Epithelial cell of esophagus (primary cell): ENCODE results near the gene TIMM50.
"Not testable (repeated sequence)": the region's sequence is repeated elsewhere in the genome, so short reads cannot be mapped to it uniquely, and the experiment has no call there.

Experiments
- DNase-seq: peaks from one replicate; pipeline ENCODE4 v3.0.0; 2010; ENCODE audit warnings: low read depth
- H3K4me3 ChIP-seq: 2 replicates; pipeline ENCODE4 v1.5.1; 2011; ENCODE audit warnings: mild to moderate bottlenecking, low read length, control low read depth
- TF ChIP-seq, protein P1 (sequence below): IDR thresholded peaks from 2 replicates; pipeline ENCODE4 v1.5.1; 2011; ENCODE audit warnings: low read depth, mild to moderate bottlenecking, low read length, control low read depth, inconsistent platforms; ENCODE audit not compliant: insufficient read depth; ENCODE audit errors: missing control alignments

The TIMM50 gene

DNA sequence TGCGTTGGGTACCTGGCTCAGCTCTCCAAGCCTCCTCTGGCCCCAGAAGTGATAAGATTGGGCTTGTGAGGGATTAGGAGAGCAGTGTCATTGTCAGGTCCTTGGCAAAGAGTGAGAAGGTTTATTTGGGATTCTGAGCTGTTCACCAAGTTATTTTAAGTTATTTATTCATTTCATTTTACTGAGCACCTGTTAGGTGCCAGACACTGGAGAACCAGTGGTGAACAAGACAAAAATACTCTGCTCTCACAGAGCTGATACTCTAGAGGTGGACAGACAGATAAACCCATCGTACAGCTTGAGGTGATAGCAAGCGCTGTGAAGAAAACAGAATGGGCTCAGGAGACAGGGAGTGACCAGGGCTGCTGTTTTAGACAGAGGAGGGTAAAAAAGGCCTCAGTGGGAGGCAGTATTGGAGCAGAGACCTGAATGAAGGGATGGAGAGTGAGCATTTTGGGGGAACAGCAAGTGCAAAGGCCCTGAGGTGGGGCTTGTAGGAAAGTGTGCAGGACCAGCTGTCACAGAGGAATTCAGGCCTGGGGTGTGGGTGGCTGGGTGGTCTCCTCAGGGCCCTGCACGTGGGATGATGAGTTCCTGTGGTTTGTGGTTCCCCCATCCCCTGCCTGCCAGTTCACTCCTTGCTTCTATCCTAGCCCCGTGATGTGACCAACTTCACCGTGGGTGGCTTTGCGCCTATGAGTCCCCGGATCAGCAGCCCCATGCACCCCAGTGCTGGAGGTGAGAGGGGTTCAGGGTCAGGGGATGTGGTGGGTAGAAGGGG lies 8.7 kb upstream of the TIMM50 start:
- H3K4me3 ChIP-seq = no peak overlapping the region
- TF ChIP-seq, protein P1, sequence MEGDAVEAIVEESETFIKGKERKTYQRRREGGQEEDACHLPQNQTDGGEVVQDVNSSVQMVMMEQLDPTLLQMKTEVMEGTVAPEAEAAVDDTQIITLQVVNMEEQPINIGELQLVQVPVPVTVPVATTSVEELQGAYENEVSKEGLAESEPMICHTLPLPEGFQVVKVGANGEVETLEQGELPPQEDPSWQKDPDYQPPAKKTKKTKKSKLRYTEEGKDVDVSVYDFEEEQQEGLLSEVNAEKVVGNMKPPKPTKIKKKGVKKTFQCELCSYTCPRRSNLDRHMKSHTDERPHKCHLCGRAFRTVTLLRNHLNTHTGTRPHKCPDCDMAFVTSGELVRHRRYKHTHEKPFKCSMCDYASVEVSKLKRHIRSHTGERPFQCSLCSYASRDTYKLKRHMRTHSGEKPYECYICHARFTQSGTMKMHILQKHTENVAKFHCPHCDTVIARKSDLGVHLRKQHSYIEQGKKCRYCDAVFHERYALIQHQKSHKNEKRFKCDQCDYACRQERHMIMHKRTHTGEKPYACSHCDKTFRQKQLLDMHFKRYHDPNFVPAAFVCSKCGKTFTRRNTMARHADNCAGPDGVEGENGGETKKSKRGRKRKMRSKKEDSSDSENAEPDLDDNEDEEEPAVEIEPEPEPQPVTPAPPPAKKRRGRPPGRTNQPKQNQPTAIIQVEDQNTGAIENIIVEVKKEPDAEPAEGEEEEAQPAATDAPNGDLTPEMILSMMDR = no peak
- no peak for DNase-seq

GRCh38 chr19:39472746-39473442 lies 7.7 kb upstream of the TIMM50 start:
- no peak for DNase-seq
- no peak overlapping the region for H3K4me3 ChIP-seq
- TF ChIP-seq, protein P1 = no peak

- DNase-seq = no peak
- no peak overlapping the region for H3K4me3 ChIP-seq
- TF ChIP-seq, protein P1 = no peak
Measured at GRCh38 chr19:39473443-39473960, 7.1 kb upstream of the TIMM50 start.

DNA sequence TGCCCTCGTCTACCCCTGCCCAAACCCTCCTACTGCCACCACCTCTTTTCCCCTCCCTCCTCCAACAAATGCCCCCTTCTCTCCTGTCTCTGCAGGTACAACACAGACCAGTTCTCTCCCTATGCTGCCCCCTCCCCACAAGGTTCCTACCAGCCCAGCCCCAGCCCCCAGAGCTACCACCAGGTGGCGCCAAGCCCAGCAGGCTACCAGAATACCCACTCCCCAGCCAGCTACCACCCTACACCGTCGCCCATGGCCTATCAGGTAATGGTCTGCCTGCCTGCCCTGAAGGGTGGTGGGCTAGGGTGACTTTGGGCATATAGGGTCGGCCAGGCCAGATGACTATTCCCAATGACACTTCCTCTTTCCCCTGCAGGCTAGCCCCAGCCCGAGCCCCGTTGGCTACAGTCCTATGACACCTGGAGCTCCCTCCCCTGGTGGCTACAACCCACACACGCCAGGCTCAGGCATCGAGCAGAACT lies 6.5 kb upstream of the TIMM50 start:
- TF ChIP-seq, protein P1 = peak; percentile 83

DNA sequence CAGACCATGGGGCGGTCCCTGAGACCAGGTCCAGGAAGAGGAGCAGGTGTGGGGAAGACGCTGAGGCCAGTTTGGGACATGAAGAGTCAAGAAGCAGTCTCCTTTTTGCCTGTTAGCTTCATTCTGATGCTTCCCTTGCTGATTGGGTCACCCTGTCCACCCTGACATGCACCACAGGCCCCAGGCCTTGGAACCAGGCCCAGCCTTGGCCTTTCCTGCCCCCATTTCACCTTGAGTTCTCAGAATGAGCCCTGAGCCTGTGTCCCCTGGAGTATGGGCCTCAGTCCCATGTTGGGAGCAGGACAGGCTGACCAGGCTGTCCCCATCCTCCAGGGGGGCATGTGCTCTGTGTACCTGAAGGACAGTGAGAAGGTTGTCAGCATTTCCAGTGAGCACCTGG lies 4.9 kb upstream of the TIMM50 start:
- H3K4me3 ChIP-seq = no peak overlapping the region
- TF ChIP-seq, protein P1 = no peak
- no peak for DNase-seq

More for the DNA sequence above, 6.5 kb upstream of the TIMM50 start:
- peak; percentile 48 for DNase-seq
- no peak overlapping the region for H3K4me3 ChIP-seq

DNA sequence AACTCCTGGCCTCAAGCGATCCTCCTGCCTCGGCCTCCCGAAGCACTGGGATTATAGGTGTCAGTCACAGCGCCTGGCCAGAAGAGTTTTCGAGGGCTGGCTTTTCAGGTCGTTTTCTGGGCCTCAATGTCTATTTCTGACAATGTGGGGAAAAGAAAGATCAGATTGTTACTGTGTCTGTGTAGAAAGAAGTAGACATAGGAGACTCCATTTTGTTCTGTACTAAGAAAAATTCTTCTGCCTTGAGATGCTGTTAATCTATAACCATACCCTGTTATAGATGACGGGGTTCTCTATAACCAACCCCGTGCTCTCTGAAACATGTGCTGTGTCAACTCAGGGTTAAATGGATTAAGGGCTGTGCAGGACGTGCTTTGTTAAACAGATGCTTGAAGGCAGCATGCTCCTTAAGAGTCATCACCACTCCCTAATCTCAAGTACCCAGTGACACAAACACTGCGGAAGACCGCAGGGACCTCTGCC lies 1.3 kb upstream of the TIMM50 start:
- DNase-seq, H3K4me3 ChIP-seq: not testable (repeated sequence)

DNA sequence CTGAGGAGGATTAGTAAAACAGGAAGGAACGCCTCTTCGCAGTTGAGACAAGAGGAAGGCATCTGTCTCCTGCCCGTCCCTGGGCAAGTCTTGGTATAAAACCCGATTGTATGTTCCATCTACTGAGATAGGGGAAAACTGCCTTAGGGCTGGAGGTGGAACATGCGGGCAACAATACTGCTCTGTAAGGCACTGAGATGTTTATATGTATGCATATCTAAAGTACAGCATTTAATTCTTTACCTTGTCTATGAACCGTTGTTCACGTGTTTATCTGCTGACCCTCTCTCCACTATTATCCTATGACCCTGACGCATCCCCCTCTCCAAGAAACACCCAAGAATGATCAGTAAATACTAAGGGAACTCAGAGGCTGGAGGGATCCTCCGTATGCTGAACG lies 722 bp upstream of the TIMM50 start:
- peak overlapping the region; percentile 98 for H3K4me3 ChIP-seq
- no peak for DNase-seq
- TF ChIP-seq, protein P1 = no peak
